Islet precursor cell (in vitro differentiated cells): ENCODE results near the gene KRTAP12-4.
"Not testable (repeated sequence)": the region's sequence is repeated elsewhere in the genome, so short reads cannot be mapped to it uniquely, and the experiment has no call there.

ENCODE experiments used
- DNase-seq: peaks from one replicate; pipeline ENCODE4 v3.0.0-alpha.2; 2018

The KRTAP12-4 gene

GRCh38 chr21:44654576-44655175, at the start of gene KRTAP12-4:
KRTAP12-4 (minus strand) TSS chr21:44654659; CDS start chr21:44654614, 45 bp downstream.
- no peak for DNase-seq

GRCh38 chr21:44703731-44704635, 49.5 kb upstream of the KRTAP12-4 start:
- peak; percentile 52 for DNase-seq

GRCh38 chr21:44702973-44703730, 48.7 kb upstream of the KRTAP12-4 start:
- peak; percentile 50 for DNase-seq

- DNase-seq, result no peak
These were observed 47.9 kb upstream of the KRTAP12-4 start for GRCh38 chr21:44702111-44702972.

GRCh38 chr21:44701541-44701940, 47.1 kb upstream of the KRTAP12-4 start:
- DNase-seq, result peak; percentile 49

- no peak for DNase-seq
These were observed 46.6 kb upstream of the KRTAP12-4 start for GRCh38 chr21:44701023-44701400.

GRCh38 chr21:44700101-44701022, 45.9 kb upstream of the KRTAP12-4 start:
- no peak for DNase-seq

- no peak for DNase-seq
These were observed 45.1 kb upstream of the KRTAP12-4 start for GRCh38 chr21:44699502-44700001.

GRCh38 chr21:44697811-44698734, 43.6 kb upstream of the KRTAP12-4 start:
- peak; percentile 97 for DNase-seq

- not testable (repeated sequence) for DNase-seq
These were observed 42.8 kb upstream of the KRTAP12-4 start, which contains the start of gene KRTAP10-12 for GRCh38 chr21:44697172-44697810. KRTAP10-12 (plus strand) TSS chr21:44697172; CDS start chr21:44697202, 30 bp downstream.

GRCh38 chr21:44696572-44696971, 42.1 kb upstream of the KRTAP12-4 start:
- no peak for DNase-seq

GRCh38 chr21:44695641-44696040, 41.2 kb upstream of the KRTAP12-4 start:
- no peak for DNase-seq

- no peak for DNase-seq
These were observed 40.7 kb upstream of the KRTAP12-4 start for GRCh38 chr21:44695184-44695583.

GRCh38 chr21:44694776-44695175, 40.3 kb upstream of the KRTAP12-4 start:
- DNase-seq, result no peak

- DNase-seq, result no peak
These were observed 38.5 kb upstream of the KRTAP12-4 start for GRCh38 chr21:44692798-44693512.

- DNase-seq, result no peak
These were observed 37.2 kb upstream of the KRTAP12-4 start for GRCh38 chr21:44691686-44692085.

- peak; percentile 13 for DNase-seq
These were observed 35.3 kb upstream of the KRTAP12-4 start for GRCh38 chr21:44689740-44690139.

GRCh38 chr21:44687671-44688070, 33.2 kb upstream of the KRTAP12-4 start:
- DNase-seq, result no peak
